Measurements from ENCODE around the gene DERA.
"Not testable (repeated sequence)": the region's sequence is repeated elsewhere in the genome, so short reads cannot be mapped to it uniquely, and the experiment has no call there.

The DERA gene

GRCh38 chr12:15963271-15963670 is 52.1 kb downstream of the DERA start:
- DNase-seq (ENCODE audit: low spot score), result no peak

GRCh38 chr12:15966426-15966825 is 55.3 kb downstream of the DERA start:
- DNase-seq (ENCODE audit: low spot score), result no peak

- DNase-seq (ENCODE audit: low spot score), result not testable (repeated sequence)
These were observed 55.9 kb downstream of the DERA start for GRCh38 chr12:15967053-15967452.

GRCh38 chr12:15971211-15971610 is 60.1 kb downstream of the DERA start:
- DNase-seq (ENCODE audit: low spot score), result no peak

GRCh38 chr12:15972894-15973293 is 61.8 kb downstream of the DERA start:
- DNase-seq (ENCODE audit: low spot score), result no peak

GRCh38 chr12:15977999-15978951 is 67.1 kb downstream of the DERA start:
- no peak for DNase-seq (ENCODE audit: low spot score)

- no peak for DNase-seq (ENCODE audit: low spot score)
These were observed 68.3 kb downstream of the DERA start for GRCh38 chr12:15979096-15980092.

- DNase-seq (ENCODE audit: low spot score), result no peak
These were observed 70.9 kb downstream of the DERA start for GRCh38 chr12:15982071-15982470.

- peak; percentile 15 for DNase-seq (ENCODE audit: low spot score)
These were observed 71.3 kb downstream of the DERA start for GRCh38 chr12:15982471-15982870.

GRCh38 chr12:15982921-15983320 is 71.8 kb downstream of the DERA start:
- no peak for DNase-seq (ENCODE audit: low spot score)

- DNase-seq (ENCODE audit: low spot score), result no peak
These were observed 73.1 kb downstream of the DERA start for GRCh38 chr12:15984097-15984800.

- DNase-seq (ENCODE audit: low spot score), result no peak
These were observed 73.8 kb downstream of the DERA start for GRCh38 chr12:15984963-15985362.

- peak; percentile 28 for DNase-seq (ENCODE audit: low spot score)
These were observed 76.6 kb downstream of the DERA start for GRCh38 chr12:15987696-15988095.

GRCh38 chr12:15988983-15989755 is 78.0 kb downstream of the DERA start:
- DNase-seq (ENCODE audit: low spot score), result no peak

- no peak for DNase-seq (ENCODE audit: low spot score)
These were observed 84.7 kb downstream of the DERA start for GRCh38 chr12:15995801-15996200.

- DNase-seq (ENCODE audit: low spot score), result peak; percentile 50
These were observed 85.1 kb downstream of the DERA start for GRCh38 chr12:15996254-15996653.

- no peak for DNase-seq (ENCODE audit: low spot score)
These were observed 85.8 kb downstream of the DERA start for GRCh38 chr12:15996948-15997347.

GRCh38 chr12:15997910-15998309 is 86.8 kb downstream of the DERA start:
- DNase-seq (ENCODE audit: low spot score), result no peak

- DNase-seq (ENCODE audit: low spot score), result no peak
These were observed 91.7 kb downstream of the DERA start for GRCh38 chr12:16002880-16003279.

GRCh38 chr12:16003460-16003859 is 92.3 kb downstream of the DERA start:
- no peak for DNase-seq (ENCODE audit: low spot score)

GRCh38 chr12:16006752-16007151 is 95.6 kb downstream of the DERA start:
- no peak for DNase-seq (ENCODE audit: low spot score)

Data from Ammon's horn (tissue), 1 donor.